ENCODE data around the gene IDS. TPM values are rescaled to one million over a fixed set of nuclear protein-coding genes. Genes with fewer than 3 reads are reported as not detected.

IDS gene
- total and polyA plus RNA-seq, 2 of the 8 experiments (the other 6 are each of a cell fraction or from before 2014, with no cell fraction given) = 19.9 to 20.7 TPM

DNA sequence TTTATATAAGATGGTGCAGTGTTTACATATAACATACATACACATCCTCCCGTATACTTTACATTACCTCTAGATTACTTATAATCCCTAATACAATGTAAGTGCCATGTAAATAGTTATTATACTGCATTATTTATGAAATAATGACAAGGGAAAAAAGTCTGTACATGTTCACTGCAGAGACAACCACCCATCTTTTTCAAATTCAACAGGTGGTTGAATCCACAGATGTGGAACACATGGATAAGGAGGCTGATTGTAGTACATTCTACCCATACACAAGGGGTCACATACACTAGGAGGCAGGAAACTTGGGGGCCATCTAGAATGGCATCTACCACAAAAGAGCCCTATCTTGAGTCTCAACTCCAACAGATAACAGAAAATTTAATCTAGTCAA lies 3.4 kb upstream of the IDS start:
- Histone ChIP-seq H3K9me3 (ENCODE audit: insufficient read depth in 2 of 2, low read depth in 1 of 2, low read length in 1 of 2) (no peaks in the 10 kb centered on the region), H3K36me3 (ENCODE audit: control insufficient read depth in 2 of 4, insufficient read depth in 4 of 4, low read length in 3 of 4) (no peaks in the 10 kb centered on the region), H4K5ac (ENCODE audit: insufficient read length, low read depth, low read length) (no peak overlapping the region), H2BK12ac (ENCODE audit: low read depth, low read length) (no peak overlapping the region), H3K56ac (replicated peaks; ENCODE audit: insufficient read length, low read depth, low read length) (no peak overlapping the region), H3K27me3 (replicated peaks in 1 of 4; ENCODE audit: control insufficient read depth in 3 of 4, extremely low read depth in 1 of 4, insufficient read depth in 3 of 4, low read length in 3 of 4) (peaks cover 0 to 3% (median 0%) of the 10 kb centered on the region in 4 experiments; a peak in 2 of 7 replicates), H3K4ac (replicated peaks; ENCODE audit: insufficient read length, low read depth, low read length) (no peak overlapping the region), H4K20me1 (replicated peaks in 1 of 2; ENCODE audit: control insufficient read depth in 1 of 2, insufficient read depth in 2 of 2, low read length in 2 of 2) (no peaks in the 10 kb centered on the region), H3K23me2 (ENCODE audit: low read depth, low read length) (peaks cover 6% of the 10 kb centered on the region; the same call in 1 of the 2 replicates), H2AK5ac (ENCODE audit: low read depth, low read length) (no peak overlapping the region), H3K18ac (ENCODE audit: extremely low read depth, low read length) (no peak overlapping the region), H2AFZ (ENCODE audit: low read length) (no peak overlapping the region), H3K4me1 (replicated peaks in 1 of 4; ENCODE audit: control insufficient read depth in 3 of 4, insufficient read depth in 4 of 4, low read length in 3 of 4) (peaks cover 0 to 3% (median 3%) of the 10 kb centered on the region in 4 experiments; a peak in 4 of 7 replicates), H3K27ac (ENCODE audit: low read depth, low read length) (no peak overlapping the region), H3K79me1 (ENCODE audit: low read depth, low read length) (no peaks in the 10 kb centered on the region), H2BK120ac (replicated peaks; ENCODE audit: low read depth, low read length) (no peak overlapping the region), H3K14ac (ENCODE audit: insufficient read length) (no peak overlapping the region), H2BK20ac (ENCODE audit: low read length) (no peak overlapping the region), H4K8ac (ENCODE audit: extremely low read depth, insufficient read depth, low read length) (no peak overlapping the region), H3K79me2 (ENCODE audit: control insufficient read depth in 1 of 2, insufficient read depth in 2 of 2, low read length in 2 of 2) (no peaks in the 10 kb centered on the region), H3K4me2 (ENCODE audit: insufficient read depth in 1 of 2, low read depth in 2 of 2, low read length in 2 of 2) (no peak overlapping the region), H2BK5ac (ENCODE audit: low read depth, low read length) (no peak overlapping the region), H2BK15ac (ENCODE audit: low read length) (no peak overlapping the region), H3K9ac (replicated peaks in 1 of 4; ENCODE audit: extremely low read depth in 1 of 4, low read depth in 3 of 4, low read length in 3 of 4) (no peak overlapping the region), H3K4me3 (ENCODE audit: extremely low read depth in 1 of 4, insufficient read depth in 2 of 4, low read depth in 3 of 4, low read length in 4 of 4) (no peak overlapping the region), H4K91ac (replicated peaks; ENCODE audit: insufficient read length, low read length) (no peak overlapping the region), H3K23ac (ENCODE audit: insufficient read length) (no peak overlapping the region)
- 92% methylated on average over 1 of the region's 1 CpG; no CpG with 5 or more reads in 1 of the 2 experiments for WGBS, 2 experiments (ENCODE audit: extremely low coverage in 1 of 2, insufficient coverage in 1 of 2, insufficient read length in 1 of 2, insufficient replicate concordance in 2 of 2, low coverage in 1 of 2, low lambda C conversion rate in 2 of 2, missing lambda C conversion rate in 1 of 2)
- no peak for FAIRE-seq
- CTCF ChIA-PET (ENCODE audit: partially characterized antibody) = no interaction called here
- no peak for DNase-seq (ENCODE audit: low read depth in 1 of 2, low spot score in 2 of 2)
- POLR2A ChIA-PET (ENCODE audit: partially characterized antibody) = interaction anchor here (0.5 kb wide), 1 partner anchor 22 kb away, joined by 3 read pairs; no protein-coding TSS in a partner anchor
- no peak for TF ChIP-seq SAP30 (IDR thresholded peaks at IDR 0.05; ENCODE audit: insufficient read depth, insufficient replicate concordance, low read length)
- TF ChIP-seq POLR2AphosphoS5 (IDR thresholded peaks at IDR 0.05; ENCODE audit: low read depth, low read length) = no peak
- TF ChIP-seq YY1 (IDR thresholded peaks at IDR 0.05; ENCODE audit: low read depth, low read length) = no peak
- TF ChIP-seq FOSL1 (IDR thresholded peaks at IDR 0.05; ENCODE audit: insufficient read depth, low read depth, low read length) = no peak
- no peak for TF ChIP-seq RFX5 (IDR thresholded peaks at IDR 0.05; ENCODE audit: borderline replicate concordance, low read depth, low read length)
- no peak for TF ChIP-seq GTF2F1 (IDR thresholded peaks at IDR 0.05; ENCODE audit: borderline replicate concordance, low read depth, low read length)
- TF ChIP-seq SP1 (IDR thresholded peaks at IDR 0.05; ENCODE audit: low read depth, low read length) = no peak
- TF ChIP-seq RBBP5 (IDR thresholded peaks at IDR 0.05; ENCODE audit: borderline replicate concordance, low read depth, low read length) = no peak
- TF ChIP-seq BACH1 (IDR thresholded peaks at IDR 0.05; ENCODE audit: low read length) = no peak
- no peak for TF ChIP-seq MAFK (IDR thresholded peaks at IDR 0.05; ENCODE audit: low read depth, low read length)
- TF ChIP-seq SIRT6 (IDR thresholded peaks at IDR 0.05; ENCODE audit: low read length) = no peak
- TF ChIP-seq CBX8 (IDR thresholded peaks at IDR 0.05; ENCODE audit: borderline replicate concordance, low read depth, low read length) = no peak
- no peak for TF ChIP-seq EGR1 (IDR thresholded peaks at IDR 0.05; ENCODE audit: borderline replicate concordance, low read depth, low read length)
- TF ChIP-seq PHF8 (conservative IDR thresholded peaks at IDR 0.05; ENCODE audit: low read depth, low read length) = no peak
- no peak for TF ChIP-seq BRCA1 (IDR thresholded peaks at IDR 0.05; ENCODE audit: low read depth, low read length)
- no peak for TF ChIP-seq CREB1 (IDR thresholded peaks at IDR 0.05)

All from H1 (cell line).